Karpas-422 (cell line): ENCODE measurements around the gene PACSIN1. TPM values are rescaled to one million over a fixed set of nuclear protein-coding genes. Genes with fewer than 3 reads are reported as not detected.

ENCODE experiments used
- DNase-seq: peaks from one replicate; pipeline ENCODE4 v3.0.0-alpha.2; 2015
- H2AFZ ChIP-seq: fragments of 200-600 bp; sonication (generic); 2 replicates; pipeline ENCODE4 v1.6.1; 2014; ENCODE audit warnings: antibody characterized with exemption, low read length, mixed read lengths
- H3K27ac ChIP-seq: fragments of 200-600 bp; sonication (generic); 2 replicates; pipeline ENCODE4 v1.5.1; 2014; ENCODE audit warnings: mild to moderate bottlenecking, low read length, moderate library complexity
- H3K27me3 ChIP-seq: fragments of 200-600 bp; sonication (generic); 2 replicates; pipeline ENCODE4 v1.6.1; 2014; ENCODE audit warnings: low read length, mixed read lengths
- H3K36me3 ChIP-seq: fragments of 200-600 bp; sonication (generic); 2 replicates; pipeline ENCODE4 v1.6.1; 2014; ENCODE audit warnings: low read length, mixed read lengths; ENCODE audit not compliant: insufficient read depth
- H3K4me1 ChIP-seq: fragments of 200-600 bp; sonication (generic); 2 replicates; pipeline ENCODE4 v1.6.1; 2014; ENCODE audit warnings: mild to moderate bottlenecking, low read length, mixed read lengths
- H3K4me2 ChIP-seq: fragments of 200-600 bp; sonication (generic); 2 replicates; pipeline ENCODE4 v1.6.1; 2014; ENCODE audit warnings: low read length, low read depth, mild to moderate bottlenecking; ENCODE audit not compliant: poor library complexity, severe bottlenecking
- H3K4me3 ChIP-seq: fragments of 200-600 bp; sonication (generic); 2 replicates; pipeline ENCODE4 v1.5.1; 2014; ENCODE audit warnings: mild to moderate bottlenecking, antibody characterized with exemption, low read length, mixed read lengths
- H3K79me2 ChIP-seq: fragments of 200-600 bp; sonication (generic); 2 replicates; pipeline ENCODE4 v1.6.1; 2014; ENCODE audit warnings: mild to moderate bottlenecking, low read length, mixed read lengths
- H3K9ac ChIP-seq: fragments of 200-600 bp; sonication (generic); 2 replicates; pipeline ENCODE4 v1.6.0; 2014; ENCODE audit warnings: low read length
- H3K9me2 ChIP-seq: fragments of 200-600 bp; sonication (generic), shearing (Covaris generic); replicated peaks from 2 replicates; pipeline ENCODE4 v1.6.0; 2014; ENCODE audit warnings: mild to moderate bottlenecking, low read length, moderate library complexity; ENCODE audit not compliant: insufficient read depth
- H3K9me3 ChIP-seq: fragments of 300-700, 200-600 bp; sonication (generic); 2 replicates; pipeline ENCODE4 v1.6.1; 2014; ENCODE audit warnings: low read length, mixed read lengths
- H4K20me1 ChIP-seq: fragments of 200-600 bp; sonication (generic); 2 replicates; pipeline ENCODE4 v1.6.1; 2014; ENCODE audit warnings: mild to moderate bottlenecking, antibody characterized with exemption, low read length, low read depth; ENCODE audit not compliant: insufficient read depth
- total RNA-seq: library from RNA; depleted of rRNA; stranded (reverse); fragments of >200 nt; shearing (Covaris generic); gene quantifications from 2 replicates; pipeline ENCODE4 v1.2.3, GENCODE V29; 2014; ENCODE audit warnings: low replicate concordance

PACSIN1 gene
- total RNA-seq, 1 experiment from 2014 or later = not detected

GRCh38 chr6:34571388-34571787, 105.5 kb downstream of the PACSIN1 start:
- H3K27me3 ChIP-seq = no peaks in the 10 kb centered on the region
- H2AFZ ChIP-seq = no peak overlapping the region
- no peak overlapping the region for H3K27ac ChIP-seq
- H3K4me1 ChIP-seq = no peaks in the 10 kb centered on the region
- H3K9me3 ChIP-seq = no peaks in the 10 kb centered on the region
- no peaks in the 10 kb centered on the region for H3K36me3 ChIP-seq
- no peaks in the 10 kb centered on the region; the same call in 1 of the 2 replicates for H4K20me1 ChIP-seq
- no peaks in the 10 kb centered on the region for H3K9me2 ChIP-seq
- H3K4me2 ChIP-seq = no peak overlapping the region
- DNase-seq = no peak
- no peaks in the 10 kb centered on the region for H3K79me2 ChIP-seq
- H3K9ac ChIP-seq = no peak overlapping the region
- H3K4me3 ChIP-seq = no peak overlapping the region

- Histone ChIP-seq H4K20me1 (no peaks in the 10 kb centered on the region; the same call in 1 of the 2 replicates), H3K9me2 (no peaks in the 10 kb centered on the region), H3K27me3 (no peaks in the 10 kb centered on the region), H3K79me2 (no peaks in the 10 kb centered on the region), H3K36me3 (no peaks in the 10 kb centered on the region), H3K4me2 (no peak overlapping the region), H3K9me3 (no peaks in the 10 kb centered on the region), H3K4me3 (no peak overlapping the region), H3K9ac (no peak overlapping the region), H3K4me1 (no peaks in the 10 kb centered on the region), H3K27ac (no peak overlapping the region), H2AFZ (no peak overlapping the region)
- DNase-seq = no peak
Measured at GRCh38 chr6:34572021-34572420, 106.1 kb downstream of the PACSIN1 start.

- H3K9ac ChIP-seq = no peak overlapping the region
- no peak overlapping the region for H3K27ac ChIP-seq
- no peaks in the 10 kb centered on the region for H3K36me3 ChIP-seq
- no peaks in the 10 kb centered on the region for H3K9me3 ChIP-seq
- H3K9me2 ChIP-seq = no peaks in the 10 kb centered on the region
- H3K4me2 ChIP-seq = no peak overlapping the region
- H4K20me1 ChIP-seq = no peaks in the 10 kb centered on the region; the same call in 1 of the 2 replicates
- H2AFZ ChIP-seq = no peak overlapping the region
- no peaks in the 10 kb centered on the region for H3K27me3 ChIP-seq
- H3K4me1 ChIP-seq = no peaks in the 10 kb centered on the region
- no peak for DNase-seq
- H3K79me2 ChIP-seq = no peaks in the 10 kb centered on the region
- no peak overlapping the region for H3K4me3 ChIP-seq
Measured at GRCh38 chr6:34572585-34572984, 106.7 kb downstream of the PACSIN1 start.

- no peaks in the 10 kb centered on the region for H3K27me3 ChIP-seq
- no peaks in the 10 kb centered on the region for H3K9me2 ChIP-seq
- no peak overlapping the region for H3K27ac ChIP-seq
- H3K9ac ChIP-seq = no peak overlapping the region
- H3K4me1 ChIP-seq = no peaks in the 10 kb centered on the region
- no peaks in the 10 kb centered on the region for H3K9me3 ChIP-seq
- no peak overlapping the region for H3K4me2 ChIP-seq
- no peak overlapping the region for H3K4me3 ChIP-seq
- DNase-seq = no peak
- no peaks in the 10 kb centered on the region for H3K36me3 ChIP-seq
- no peaks in the 10 kb centered on the region for H3K79me2 ChIP-seq
- no peaks in the 10 kb centered on the region; the same call in 1 of the 2 replicates for H4K20me1 ChIP-seq
- H2AFZ ChIP-seq = no peak overlapping the region
Measured at GRCh38 chr6:34573567-34574183, 107.8 kb downstream of the PACSIN1 start.

- no peaks in the 10 kb centered on the region for H3K27me3 ChIP-seq
- H3K4me3 ChIP-seq = no peak overlapping the region
- H4K20me1 ChIP-seq = no peaks in the 10 kb centered on the region; the same call in 1 of the 2 replicates
- no peaks in the 10 kb centered on the region for H3K79me2 ChIP-seq
- DNase-seq = no peak
- no peak overlapping the region for H3K4me2 ChIP-seq
- H3K9me2 ChIP-seq = no peaks in the 10 kb centered on the region
- H3K27ac ChIP-seq = no peak overlapping the region
- H2AFZ ChIP-seq = no peak overlapping the region
- no peaks in the 10 kb centered on the region for H3K9me3 ChIP-seq
- H3K36me3 ChIP-seq = no peaks in the 10 kb centered on the region
- no peaks in the 10 kb centered on the region for H3K4me1 ChIP-seq
- no peak overlapping the region for H3K9ac ChIP-seq
Measured at GRCh38 chr6:34574647-34575293, 108.9 kb downstream of the PACSIN1 start.

- H3K79me2 ChIP-seq = no peaks in the 10 kb centered on the region
- no peak overlapping the region for H3K4me3 ChIP-seq
- H3K4me1 ChIP-seq = no peaks in the 10 kb centered on the region
- no peaks in the 10 kb centered on the region for H3K9me3 ChIP-seq
- H3K27ac ChIP-seq = no peak overlapping the region
- H3K9me2 ChIP-seq = no peaks in the 10 kb centered on the region
- peak; percentile 51 for DNase-seq
- H3K4me2 ChIP-seq = no peak overlapping the region
- no peak overlapping the region for H2AFZ ChIP-seq
- no peaks in the 10 kb centered on the region; the same call in 1 of the 2 replicates for H4K20me1 ChIP-seq
- no peak overlapping the region for H3K9ac ChIP-seq
- no peaks in the 10 kb centered on the region for H3K27me3 ChIP-seq
- no peaks in the 10 kb centered on the region for H3K36me3 ChIP-seq
Measured at GRCh38 chr6:34575326-34575725, 109.5 kb downstream of the PACSIN1 start.

GRCh38 chr6:34576286-34576955, 110.5 kb downstream of the PACSIN1 start:
- no peaks in the 10 kb centered on the region for H3K27me3 ChIP-seq
- no peaks in the 10 kb centered on the region for H3K9me2 ChIP-seq
- no peak overlapping the region for H3K27ac ChIP-seq
- peaks cover 4% of the 10 kb centered on the region; the same call in 1 of the 2 replicates for H4K20me1 ChIP-seq
- no peak overlapping the region for H3K4me2 ChIP-seq
- no peaks in the 10 kb centered on the region for H3K79me2 ChIP-seq
- H3K9me3 ChIP-seq = no peaks in the 10 kb centered on the region
- H3K4me1 ChIP-seq = no peaks in the 10 kb centered on the region
- H3K4me3 ChIP-seq = no peak overlapping the region
- no peak for DNase-seq
- H2AFZ ChIP-seq = no peak overlapping the region
- no peak overlapping the region for H3K9ac ChIP-seq
- H3K36me3 ChIP-seq = no peaks in the 10 kb centered on the region

- H3K27ac ChIP-seq = no peak overlapping the region
- no peaks in the 10 kb centered on the region for H3K9me2 ChIP-seq
- no peak for DNase-seq
- no peaks in the 10 kb centered on the region for H3K9me3 ChIP-seq
- H3K4me2 ChIP-seq = no peak overlapping the region
- no peak overlapping the region for H3K9ac ChIP-seq
- H4K20me1 ChIP-seq = peaks cover 4% of the 10 kb centered on the region; the same call in 1 of the 2 replicates
- H3K4me1 ChIP-seq = no peaks in the 10 kb centered on the region
- H2AFZ ChIP-seq = no peak overlapping the region
- H3K36me3 ChIP-seq = no peaks in the 10 kb centered on the region
- H3K27me3 ChIP-seq = no peaks in the 10 kb centered on the region
- no peak overlapping the region for H3K4me3 ChIP-seq
- H3K79me2 ChIP-seq = no peaks in the 10 kb centered on the region
Measured at GRCh38 chr6:34578445-34579262, 112.8 kb downstream of the PACSIN1 start.
